ENCODE measurements around the gene UBN1.

UBN1 gene

GRCh38 chr16:4870138-4870671 is 22.9 kb downstream of the UBN1 start:
- peaks cover 29% of the 10 kb centered on the region for H3K36me3 ChIP-seq (ENCODE audit: control insufficient read depth, insufficient read depth, low read length)

DNA sequence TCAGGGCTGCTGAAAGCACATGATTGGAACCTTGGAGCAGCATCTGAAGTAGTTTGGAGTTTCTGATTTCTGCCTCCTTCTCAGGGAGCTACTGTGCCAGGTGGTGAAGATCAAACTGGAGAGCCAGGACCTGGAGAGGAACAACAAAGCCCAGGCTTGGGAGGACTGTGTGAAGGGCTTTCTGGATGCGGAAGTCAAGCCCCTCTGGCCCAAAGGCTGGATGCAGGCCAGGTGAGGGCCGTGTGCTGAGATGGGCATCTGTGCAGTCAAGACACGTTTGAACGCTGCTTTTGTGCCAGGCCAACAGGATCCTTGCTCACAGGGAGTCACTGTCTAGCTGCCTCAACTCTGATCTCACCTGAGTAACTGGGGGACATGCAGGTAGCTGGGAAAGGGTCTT is 23.8 kb downstream of the UBN1 start:
- Histone ChIP-seq H3K27ac (ENCODE audit: low read depth, low read length) (no peak overlapping the region), H4K5ac (ENCODE audit: low read length) (no peak overlapping the region), H3K4me1 (ENCODE audit: control insufficient read depth, low read depth, low read length) (no peaks in the 10 kb centered on the region), H4K8ac (ENCODE audit: low read depth, low read length) (no peak overlapping the region), H3K36me3 (ENCODE audit: control insufficient read depth, insufficient read depth, low read length) (peaks cover 29% of the 10 kb centered on the region), H3K79me1 (ENCODE audit: low read length) (peaks cover 13% of the 10 kb centered on the region), H3K56ac (ENCODE audit: low read length) (no peak overlapping the region), H3K4ac (ENCODE audit: low read depth, low read length) (no peak overlapping the region), H3K4me2 (ENCODE audit: low read length) (no peak overlapping the region), H2BK15ac (replicated peaks; ENCODE audit: low read depth) (no peak overlapping the region), H3K4me3 (ENCODE audit: low read length) (no peak overlapping the region), H2AK5ac (ENCODE audit: low read length) (no peak overlapping the region), H3K23ac (ENCODE audit: low read length) (no peak overlapping the region), H2BK120ac (ENCODE audit: low read depth, low read length) (no peak overlapping the region), H3K27me3 (ENCODE audit: insufficient read depth, low read length, poor library complexity) (no peaks in the 10 kb centered on the region), H3K79me2 (ENCODE audit: control insufficient read depth, insufficient read depth, low read length) (peaks cover 10% of the 10 kb centered on the region), H3K18ac (ENCODE audit: low read length) (no peak overlapping the region), H2BK5ac (ENCODE audit: low read length) (no peak overlapping the region), H3K9ac (ENCODE audit: low read length) (no peak overlapping the region)
- no CpG with 5 or more reads among the region's 4 CpGs for WGBS (ENCODE audit: extremely low coverage, insufficient coverage, low lambda C conversion rate)
- no peak for DNase-seq

More at GRCh38 chr16:4870138-4870671, 22.9 kb downstream of the UBN1 start:
- Histone ChIP-seq H2AK5ac (ENCODE audit: low read length) (no peak overlapping the region), H2BK5ac (ENCODE audit: low read length) (no peak overlapping the region), H3K27me3 (ENCODE audit: insufficient read depth, low read length, poor library complexity) (no peaks in the 10 kb centered on the region), H3K18ac (ENCODE audit: low read length) (no peak overlapping the region), H2BK120ac (ENCODE audit: low read depth, low read length) (no peak overlapping the region), H2BK15ac (replicated peaks; ENCODE audit: low read depth) (no peak overlapping the region), H3K79me1 (ENCODE audit: low read length) (peaks cover 13% of the 10 kb centered on the region), H3K4me1 (ENCODE audit: control insufficient read depth, low read depth, low read length) (no peaks in the 10 kb centered on the region), H3K9ac (ENCODE audit: low read length) (no peak overlapping the region), H3K23ac (ENCODE audit: low read length) (no peak overlapping the region), H3K4me2 (ENCODE audit: low read length) (no peak overlapping the region), H4K5ac (ENCODE audit: low read length) (no peak overlapping the region), H3K27ac (ENCODE audit: low read depth, low read length) (no peak overlapping the region), H3K4me3 (ENCODE audit: low read length) (no peak overlapping the region), H4K8ac (ENCODE audit: low read depth, low read length) (no peak overlapping the region), H3K56ac (ENCODE audit: low read length) (no peak overlapping the region), H3K79me2 (ENCODE audit: control insufficient read depth, insufficient read depth, low read length) (peaks cover 14% of the 10 kb centered on the region), H3K4ac (ENCODE audit: low read depth, low read length) (no peak overlapping the region)
- no peak for DNase-seq
- WGBS (ENCODE audit: extremely low coverage, insufficient coverage, low lambda C conversion rate): no CpG with 5 or more reads among the region's 21 CpGs

GRCh38 chr16:4873091-4873490 is 25.8 kb downstream of the UBN1 start:
- no peak overlapping the region for H2BK15ac ChIP-seq (replicated peaks; ENCODE audit: low read depth)
- no peak overlapping the region for H3K4me3 ChIP-seq (ENCODE audit: low read length)
- no peak overlapping the region for H3K27ac ChIP-seq (ENCODE audit: low read depth, low read length)
- H3K9ac ChIP-seq (ENCODE audit: low read length): no peak overlapping the region
- no CpG with 5 or more reads among the region's 3 CpGs for WGBS (ENCODE audit: extremely low coverage, insufficient coverage, low lambda C conversion rate)
- H2BK120ac ChIP-seq (ENCODE audit: low read depth, low read length): no peak overlapping the region
- H3K18ac ChIP-seq (ENCODE audit: low read length): no peak overlapping the region
- H3K4ac ChIP-seq (ENCODE audit: low read depth, low read length): no peak overlapping the region
- H4K5ac ChIP-seq (ENCODE audit: low read length): no peak overlapping the region
- H2BK5ac ChIP-seq (ENCODE audit: low read length): no peak overlapping the region
- peaks cover 4% of the 10 kb centered on the region for H3K79me1 ChIP-seq (ENCODE audit: low read length)
- no peak overlapping the region for H3K23ac ChIP-seq (ENCODE audit: low read length)
- no peaks in the 10 kb centered on the region for H3K79me2 ChIP-seq (ENCODE audit: control insufficient read depth, insufficient read depth, low read length)
- H2AK5ac ChIP-seq (ENCODE audit: low read length): no peak overlapping the region
- DNase-seq: no peak
- H3K56ac ChIP-seq (ENCODE audit: low read length): no peak overlapping the region
- no peak overlapping the region for H3K4me2 ChIP-seq (ENCODE audit: low read length)
- H3K36me3 ChIP-seq (ENCODE audit: control insufficient read depth, insufficient read depth, low read length): peaks cover 36% of the 10 kb centered on the region
- no peaks in the 10 kb centered on the region for H3K4me1 ChIP-seq (ENCODE audit: control insufficient read depth, low read depth, low read length)
- no peaks in the 10 kb centered on the region for H3K27me3 ChIP-seq (ENCODE audit: insufficient read depth, low read length, poor library complexity)
- no peak overlapping the region for H4K8ac ChIP-seq (ENCODE audit: low read depth, low read length)

GRCh38 chr16:4874666-4875065 is 27.4 kb downstream of the UBN1 start:
- Histone ChIP-seq H3K4me2 (ENCODE audit: low read length) (no peak overlapping the region), H3K18ac (ENCODE audit: low read length) (no peak overlapping the region), H3K27ac (ENCODE audit: low read depth, low read length) (no peak overlapping the region), H3K4me1 (ENCODE audit: control insufficient read depth, low read depth, low read length) (no peaks in the 10 kb centered on the region), H3K27me3 (ENCODE audit: insufficient read depth, low read length, poor library complexity) (no peaks in the 10 kb centered on the region), H3K4ac (ENCODE audit: low read depth, low read length) (no peak overlapping the region), H2BK120ac (ENCODE audit: low read depth, low read length) (no peak overlapping the region), H3K4me3 (ENCODE audit: low read length) (no peak overlapping the region), H2BK15ac (replicated peaks; ENCODE audit: low read depth) (no peak overlapping the region), H4K5ac (ENCODE audit: low read length) (no peak overlapping the region), H2AK5ac (ENCODE audit: low read length) (no peak overlapping the region), H3K23ac (ENCODE audit: low read length) (no peak overlapping the region), H3K79me2 (ENCODE audit: control insufficient read depth, insufficient read depth, low read length) (no peaks in the 10 kb centered on the region), H2BK5ac (ENCODE audit: low read length) (no peak overlapping the region), H3K56ac (ENCODE audit: low read length) (no peak overlapping the region), H4K8ac (ENCODE audit: low read depth, low read length) (no peak overlapping the region), H3K79me1 (ENCODE audit: low read length) (no peaks in the 10 kb centered on the region), H3K9ac (ENCODE audit: low read length) (no peak overlapping the region), H3K36me3 (ENCODE audit: control insufficient read depth, insufficient read depth, low read length) (peaks cover 36% of the 10 kb centered on the region)
- no peak for DNase-seq
- no CpG with 5 or more reads among the region's 8 CpGs for WGBS (ENCODE audit: extremely low coverage, insufficient coverage, low lambda C conversion rate)

DNA sequence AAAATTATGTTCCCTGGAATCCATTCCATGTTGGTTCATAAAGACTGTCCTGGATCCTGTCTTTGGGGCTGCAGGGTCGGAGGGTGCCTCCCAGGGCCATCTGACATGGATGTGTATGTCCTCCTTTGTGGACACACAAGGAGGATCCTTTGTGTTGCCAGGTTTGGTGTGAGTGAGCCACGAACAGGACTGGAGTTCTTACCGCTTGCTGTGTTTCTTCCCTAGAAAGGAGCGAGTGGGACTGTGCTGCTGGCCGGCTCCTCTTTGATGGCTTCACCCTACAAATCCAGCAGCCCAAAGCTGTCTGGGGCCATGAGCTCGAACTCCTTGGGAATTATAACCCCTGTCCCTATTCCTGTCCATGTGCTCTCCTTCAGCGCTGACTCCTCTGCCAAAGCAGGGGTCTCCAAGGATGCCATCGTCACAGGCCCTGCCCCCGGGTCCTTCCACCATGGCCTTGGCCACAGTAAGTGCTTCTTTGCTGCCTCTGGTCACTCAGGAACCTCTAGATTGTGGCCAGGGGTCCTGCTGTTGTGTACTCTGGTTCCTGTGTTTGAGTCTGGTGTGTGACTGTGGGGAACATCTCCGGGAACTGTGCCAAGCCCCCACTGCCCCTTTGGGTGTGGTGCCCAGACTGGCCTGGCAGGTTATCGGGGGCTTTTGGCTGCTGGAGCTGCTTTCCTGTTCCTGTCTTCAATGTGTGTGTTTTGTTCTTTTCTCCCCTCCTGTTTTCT is 29.5 kb downstream of the UBN1 start:
- no CpG with 5 or more reads among the region's 11 CpGs for WGBS (ENCODE audit: extremely low coverage, insufficient coverage, low lambda C conversion rate)

GRCh38 chr16:4877380-4877685 is 30.1 kb downstream of the UBN1 start:
- Histone ChIP-seq H3K56ac (ENCODE audit: low read length) (no peak overlapping the region), H2BK5ac (ENCODE audit: low read length) (no peak overlapping the region), H2BK120ac (ENCODE audit: low read depth, low read length) (no peak overlapping the region), H3K18ac (ENCODE audit: low read length) (no peak overlapping the region), H3K27me3 (ENCODE audit: insufficient read depth, low read length, poor library complexity) (no peaks in the 10 kb centered on the region), H3K27ac (ENCODE audit: low read depth, low read length) (no peak overlapping the region), H2AK5ac (ENCODE audit: low read length) (no peak overlapping the region), H3K23ac (ENCODE audit: low read length) (no peak overlapping the region), H3K4me3 (ENCODE audit: low read length) (no peak overlapping the region), H4K8ac (ENCODE audit: low read depth, low read length) (no peak overlapping the region), H4K5ac (ENCODE audit: low read length) (no peak overlapping the region), H3K9ac (ENCODE audit: low read length) (no peak overlapping the region), H3K79me1 (ENCODE audit: low read length) (no peaks in the 10 kb centered on the region), H2BK15ac (replicated peaks; ENCODE audit: low read depth) (no peak overlapping the region), H3K4me1 (ENCODE audit: control insufficient read depth, low read depth, low read length) (no peaks in the 10 kb centered on the region), H3K79me2 (ENCODE audit: control insufficient read depth, insufficient read depth, low read length) (no peaks in the 10 kb centered on the region), H3K4ac (ENCODE audit: low read depth, low read length) (no peak overlapping the region), H3K4me2 (ENCODE audit: low read length) (no peak overlapping the region), H3K36me3 (ENCODE audit: control insufficient read depth, insufficient read depth, low read length) (peaks cover 41% of the 10 kb centered on the region)
- DNase-seq: no peak
- WGBS (ENCODE audit: extremely low coverage, insufficient coverage, low lambda C conversion rate): no CpG with 5 or more reads among the region's 14 CpGs

More for the DNA sequence above, 29.5 kb downstream of the UBN1 start:
- Histone ChIP-seq H3K79me1 (ENCODE audit: low read length) (no peaks in the 10 kb centered on the region), H4K5ac (ENCODE audit: low read length) (no peak overlapping the region), H3K4me3 (ENCODE audit: low read length) (no peak overlapping the region), H2BK5ac (ENCODE audit: low read length) (no peak overlapping the region), H3K4me1 (ENCODE audit: control insufficient read depth, low read depth, low read length) (no peaks in the 10 kb centered on the region), H4K8ac (ENCODE audit: low read depth, low read length) (no peak overlapping the region), H3K79me2 (ENCODE audit: control insufficient read depth, insufficient read depth, low read length) (no peaks in the 10 kb centered on the region), H2AK5ac (ENCODE audit: low read length) (no peak overlapping the region), H2BK15ac (replicated peaks; ENCODE audit: low read depth) (no peak overlapping the region), H3K18ac (ENCODE audit: low read length) (no peak overlapping the region), H3K27me3 (ENCODE audit: insufficient read depth, low read length, poor library complexity) (no peaks in the 10 kb centered on the region), H3K23ac (ENCODE audit: low read length) (no peak overlapping the region), H3K36me3 (ENCODE audit: control insufficient read depth, insufficient read depth, low read length) (peaks cover 43% of the 10 kb centered on the region), H2BK120ac (ENCODE audit: low read depth, low read length) (no peak overlapping the region), H3K56ac (ENCODE audit: low read length) (no peak overlapping the region), H3K4ac (ENCODE audit: low read depth, low read length) (no peak overlapping the region), H3K27ac (ENCODE audit: low read depth, low read length) (no peak overlapping the region), H3K9ac (ENCODE audit: low read length) (no peak overlapping the region), H3K4me2 (ENCODE audit: low read length) (no peak overlapping the region)
- no peak for DNase-seq
